Mucosa of descending colon (tissue), 3 donors: ENCODE measurements around the gene SMIM13. TPM values are rescaled to one million over a fixed set of nuclear protein-coding genes. Genes with fewer than 3 reads are reported as not detected.
"Not testable (repeated sequence)": the region's sequence is repeated elsewhere in the genome, so short reads cannot be mapped to it uniquely, and the experiment has no call there.

Experiments used
- ATAC-seq: fragments of 200-7000 bp; cut with Tn5 transposase; one replicate; pipeline ENCODE4 v1.9.1; 2020; ENCODE audit warnings: mild to moderate bottlenecking, moderate library complexity
- DNase-seq, 3 donors: peaks; one replicate each; pipeline ENCODE4 v3.0.0-alpha.2; 2020
- H3K36me3 ChIP-seq: fragments of 200-600 bp; one replicate; pipeline ENCODE4 v1.8.0; 2021; ENCODE audit warnings: low read depth, mild to moderate bottlenecking
- H3K4me1 ChIP-seq: fragments of 200-600 bp; one replicate; pipeline ENCODE4 v1.8.0; 2021; ENCODE audit warnings: low read depth, mild to moderate bottlenecking
- H3K4me3 ChIP-seq: fragments of 200-600 bp; one replicate; pipeline ENCODE4 v1.8.0; 2021; ENCODE audit warnings: mild to moderate bottlenecking
- H3K9me3 ChIP-seq: fragments of 200-600 bp; one replicate; pipeline ENCODE4 v1.8.0; 2021; ENCODE audit warnings: mild to moderate bottlenecking
- intact Hi-C, 2 donors: fragments of 100-400 bp; cut with DNase I in 1 of 2; cut with micrococcal nuclease in 1 of 2; formaldehyde crosslinking; loops; one replicate each; pipeline versions ENCODE4 v1.11.0 to v1.11.1; 2022; cut with DNase I, micrococcal nuclease
- total RNA-seq, 3 donors: library from RNA; stranded (reverse); fragmentation: NEBNext Ultra II Directional in 2 of 3; extraction: Animal tissue kit (Norgen Biotek cat#: 25700) in 2 of 3; gene quantifications; one replicate each; pipeline versions ENCODE4 v1.2.1 to v1.2.4, GENCODE V29; 2021 to 2023
- TF ChIP-seq, protein P1 (sequence below): fragments of 200-600 bp; IDR thresholded peaks from one replicate; pipeline ENCODE4 v1.8.0; 2022; ENCODE audit warnings: antibody characterized with exemption, mild to moderate bottlenecking
- donor health status: DM: no; HTN: no; CAD: no; lungs with moderate emphysema.
- donor health status: DM: no; HTN: no; CAD: no.
- donor health status: DM: no; HTN: yes; CAD: no.

SMIM13 gene
- total RNA-seq, 3 donors from 2014 or later = 5.4 to 10.9 (median 5.6) TPM

DNA sequence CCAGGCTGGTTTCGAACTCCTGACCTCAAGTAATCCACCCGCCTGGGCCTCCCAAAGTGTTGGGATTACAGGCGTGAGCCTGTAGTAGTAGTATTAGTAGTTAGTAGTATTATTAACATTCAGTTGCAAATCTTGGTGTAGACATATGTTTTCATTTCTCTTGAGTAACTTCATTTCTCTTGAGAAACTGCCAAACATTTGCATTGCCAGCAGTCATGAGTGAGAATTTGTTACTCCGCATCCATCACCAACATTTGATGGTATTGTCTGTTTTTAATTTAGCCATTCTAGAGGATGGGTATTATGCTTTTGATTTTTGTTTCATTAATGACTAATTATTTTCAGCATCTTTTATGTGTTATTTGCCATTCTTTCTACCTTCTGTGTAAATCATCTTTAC lies 19.4 kb downstream of the SMIM13 start:
- DNase-seq = no peak
- H3K36me3 ChIP-seq = no peaks in the 10 kb centered on the region
- TF ChIP-seq, protein P1, sequence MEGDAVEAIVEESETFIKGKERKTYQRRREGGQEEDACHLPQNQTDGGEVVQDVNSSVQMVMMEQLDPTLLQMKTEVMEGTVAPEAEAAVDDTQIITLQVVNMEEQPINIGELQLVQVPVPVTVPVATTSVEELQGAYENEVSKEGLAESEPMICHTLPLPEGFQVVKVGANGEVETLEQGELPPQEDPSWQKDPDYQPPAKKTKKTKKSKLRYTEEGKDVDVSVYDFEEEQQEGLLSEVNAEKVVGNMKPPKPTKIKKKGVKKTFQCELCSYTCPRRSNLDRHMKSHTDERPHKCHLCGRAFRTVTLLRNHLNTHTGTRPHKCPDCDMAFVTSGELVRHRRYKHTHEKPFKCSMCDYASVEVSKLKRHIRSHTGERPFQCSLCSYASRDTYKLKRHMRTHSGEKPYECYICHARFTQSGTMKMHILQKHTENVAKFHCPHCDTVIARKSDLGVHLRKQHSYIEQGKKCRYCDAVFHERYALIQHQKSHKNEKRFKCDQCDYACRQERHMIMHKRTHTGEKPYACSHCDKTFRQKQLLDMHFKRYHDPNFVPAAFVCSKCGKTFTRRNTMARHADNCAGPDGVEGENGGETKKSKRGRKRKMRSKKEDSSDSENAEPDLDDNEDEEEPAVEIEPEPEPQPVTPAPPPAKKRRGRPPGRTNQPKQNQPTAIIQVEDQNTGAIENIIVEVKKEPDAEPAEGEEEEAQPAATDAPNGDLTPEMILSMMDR = no peak
- no peaks in the 10 kb centered on the region for H3K9me3 ChIP-seq
- no peak overlapping the region for H3K4me3 ChIP-seq
- intact Hi-C loops = no loop called here
- no peaks in the 10 kb centered on the region for H3K4me1 ChIP-seq
- ATAC-seq = no peak

DNA sequence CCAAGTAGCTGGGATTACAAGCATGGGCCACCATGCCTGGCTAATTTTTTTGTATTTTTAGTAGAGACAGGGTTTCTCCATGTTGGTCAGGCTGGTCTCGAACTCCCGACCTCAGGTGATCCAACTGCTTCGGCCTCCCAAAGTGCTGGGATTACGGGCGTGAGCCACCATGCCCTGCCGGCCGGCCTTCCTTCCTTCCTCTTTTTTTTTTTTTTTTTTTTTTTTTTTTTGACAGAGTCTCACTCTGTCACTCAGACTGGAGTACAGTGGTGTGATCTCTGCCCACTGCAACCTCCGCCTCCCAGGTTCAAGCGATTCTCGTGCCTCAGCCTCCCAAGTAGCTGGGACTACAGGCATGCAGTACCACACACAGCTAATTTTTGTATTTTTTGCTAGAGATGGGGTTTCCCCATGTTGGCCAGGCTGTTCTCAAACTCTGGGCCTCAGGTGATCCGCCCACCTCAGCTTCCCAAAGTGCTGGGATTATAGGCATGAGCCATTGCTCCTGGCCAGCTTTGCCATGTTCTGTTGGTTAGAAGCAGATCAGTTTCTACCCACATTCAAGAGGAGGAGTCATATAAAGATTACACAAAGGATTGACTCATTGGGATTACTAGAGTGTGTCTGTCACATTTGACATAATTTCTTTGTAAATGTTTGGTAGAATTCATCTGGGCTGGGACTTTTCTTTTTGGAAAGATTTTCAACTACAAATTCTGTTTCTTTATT lies 22.3 kb downstream of the SMIM13 start:
- ATAC-seq = peak; percentile 53
- H3K4me1 ChIP-seq, H3K4me3 ChIP-seq, DNase-seq, H3K9me3 ChIP-seq, intact Hi-C loops, H3K36me3 ChIP-seq: not testable (repeated sequence)

DNA sequence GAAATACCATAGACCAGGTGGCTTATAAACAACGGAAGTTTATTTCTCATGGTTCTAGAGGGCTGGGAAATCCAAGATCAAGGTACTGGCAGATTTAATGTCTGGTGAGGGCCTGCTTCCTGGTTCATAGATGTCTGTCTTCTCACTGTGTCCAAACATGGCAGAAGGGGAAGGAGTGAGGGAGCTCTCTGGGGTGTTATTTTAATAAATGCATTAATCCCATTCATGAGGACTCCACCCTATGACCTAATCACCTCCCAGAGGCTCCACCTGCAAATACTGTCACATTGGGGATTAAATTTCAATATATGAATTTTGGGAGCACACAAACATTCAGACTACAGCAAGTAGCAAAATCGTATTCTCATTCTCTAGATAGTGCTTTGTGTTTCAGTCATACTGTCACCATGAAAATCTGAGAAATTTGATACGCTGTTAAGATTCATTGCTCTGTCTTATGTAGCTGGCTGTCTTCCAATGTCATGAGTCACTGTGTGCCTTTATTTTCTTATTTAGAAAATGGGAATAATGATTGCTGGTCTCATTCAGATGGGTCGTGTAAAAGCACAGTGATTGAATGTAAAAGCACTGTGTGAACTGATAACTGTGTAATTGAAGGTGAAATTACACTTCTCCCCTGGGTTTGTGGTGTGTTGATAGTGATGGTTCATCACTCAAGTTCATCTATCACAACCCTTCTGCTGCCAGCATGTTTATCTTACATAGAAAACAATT lies 26.8 kb downstream of the SMIM13 start:
- ATAC-seq (no peak), DNase-seq (no peak)
- intact Hi-C loops = no loop called here
- TF ChIP-seq, protein P1 = no peak
- Histone ChIP-seq H3K36me3 (no peaks in the 10 kb centered on the region), H3K4me3 (no peak overlapping the region), H3K9me3 (no peaks in the 10 kb centered on the region), H3K4me1 (peaks cover 2% of the 10 kb centered on the region)

DNA sequence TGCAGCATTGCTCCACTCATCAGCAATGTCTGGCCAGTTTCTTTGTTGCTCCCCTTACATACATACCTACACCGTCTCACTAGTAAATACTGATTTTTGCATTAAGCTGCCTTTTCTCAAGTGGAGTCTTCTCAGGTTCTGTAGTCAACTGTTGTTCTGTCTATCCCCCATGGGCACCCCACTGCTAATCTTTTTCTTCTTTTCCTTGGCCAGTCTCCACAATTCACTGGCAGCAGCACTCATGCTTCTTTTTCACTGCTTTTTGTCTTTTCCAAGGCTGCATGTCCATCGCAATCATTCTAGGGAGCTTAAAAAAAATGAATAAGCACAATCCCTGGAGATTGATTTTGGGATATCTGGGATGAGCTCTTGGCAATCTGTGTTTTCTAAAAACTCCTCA lies 28.2 kb downstream of the SMIM13 start:
- Histone ChIP-seq H3K36me3 (no peaks in the 10 kb centered on the region), H3K9me3 (no peaks in the 10 kb centered on the region), H3K4me3 (no peak overlapping the region), H3K4me1 (peaks cover 2% of the 10 kb centered on the region)
- ATAC-seq = no peak
- TF ChIP-seq, protein P1 = no peak
- no peak for DNase-seq
- intact Hi-C loops = no loop called here

GRCh38 chr6:11122380-11122779 lies 28.7 kb downstream of the SMIM13 start:
- intact Hi-C loops = no loop called here
- DNase-seq (no peak), ATAC-seq (no peak)
- Histone ChIP-seq H3K4me1 (peaks cover 2% of the 10 kb centered on the region), H3K36me3 (no peaks in the 10 kb centered on the region), H3K9me3 (no peaks in the 10 kb centered on the region), H3K4me3 (no peak overlapping the region)
- TF ChIP-seq, protein P1 = no peak

- Histone ChIP-seq H3K4me1 (peaks cover 2% of the 10 kb centered on the region), H3K36me3 (no peaks in the 10 kb centered on the region), H3K4me3 (no peak overlapping the region), H3K9me3 (no peaks in the 10 kb centered on the region)
- TF ChIP-seq, protein P1 = no peak
- ATAC-seq (no peak), DNase-seq (no peak)
- intact Hi-C loops = no loop called here
Measured at GRCh38 chr6:11123978-11124377, 30.3 kb downstream of the SMIM13 start.
